HL-60 (cell line): ENCODE data around the gene RAMP2.

Experiments used
- DNase-seq, 2 experiments: peaks; one replicate each; pipeline ENCODE4 v3.0.0-alpha.2; 2010 to 2020; ENCODE audit warnings: low read depth in 1 of 2, low spot score in 1 of 2
- H3K27ac ChIP-seq: fragments of 250-450 bp; sonication (Bioruptor Pico); replicated peaks from 2 replicates; pipeline ENCODE4 v1.5.1; 2020; ENCODE audit warnings: mild to moderate bottlenecking, moderate library complexity
- H3K27me3 ChIP-seq: fragments of 250-450 bp; sonication (Bioruptor Pico); 2 replicates; pipeline ENCODE4 v1.5.1; 2021; ENCODE audit warnings: mild to moderate bottlenecking, moderate library complexity; ENCODE audit not compliant: insufficient read depth, poor library complexity, severe bottlenecking
- H3K4me3 ChIP-seq: replicated peaks from 2 replicates; pipeline ENCODE4 v1.5.1; 2011; ENCODE audit warnings: mild to moderate bottlenecking, control low read depth, low read length; ENCODE audit not compliant: insufficient read depth
- GABPA ChIP-seq: IDR thresholded peaks from 2 replicates; pipeline ENCODE4 v1.6.1; 2012; ENCODE audit warnings: low read depth
- POLR2AphosphoS5 ChIP-seq: IDR thresholded peaks from 2 replicates; pipeline ENCODE4 v1.6.1; 2012; ENCODE audit warnings: low read depth
- SPI1 ChIP-seq: IDR thresholded peaks from 2 replicates; pipeline ENCODE4 v1.6.1; 2012; ENCODE audit warnings: low read depth, mild to moderate bottlenecking, borderline replicate concordance
- TF ChIP-seq, protein P1 (sequence below): IDR thresholded peaks from 2 replicates; pipeline ENCODE4 v1.6.1; 2012; ENCODE audit warnings: low read depth; ENCODE audit not compliant: insufficient replicate concordance
- TF ChIP-seq, protein P2 (sequence below): IDR thresholded peaks from one replicate; pipeline ENCODE4 v1.5.1; 2011; ENCODE audit warnings: low read length, control low read depth, inconsistent platforms; ENCODE audit not compliant: insufficient read depth

RAMP2 gene

DNA sequence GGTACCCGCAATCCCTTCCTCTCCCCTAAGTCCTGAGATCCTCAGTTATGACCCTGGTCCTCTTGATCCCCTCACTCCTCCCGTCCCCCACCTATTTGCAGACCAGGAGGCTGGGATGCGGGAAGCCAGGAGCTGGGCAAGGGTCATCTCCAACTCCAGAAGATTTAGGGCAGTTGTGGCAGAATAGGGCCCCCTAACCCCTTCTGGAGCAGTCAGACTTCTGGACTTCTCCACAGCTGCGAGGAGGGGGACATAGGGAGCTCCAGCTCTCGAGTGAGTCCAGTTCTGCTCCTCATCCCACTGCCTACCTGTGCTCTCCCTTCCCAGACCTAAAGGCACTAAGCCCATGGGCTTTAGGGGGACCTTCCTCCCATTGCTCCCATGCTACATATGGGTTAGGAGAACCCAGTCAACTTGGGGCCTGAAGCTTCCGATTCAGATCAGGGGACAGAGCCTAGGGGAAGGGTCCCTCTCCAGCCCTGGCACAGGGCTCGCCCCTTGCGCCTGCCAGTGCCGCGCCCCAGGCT, 20.7 kb downstream of the RAMP2 start:
- Histone ChIP-seq H3K4me3 (no peak overlapping the region), H3K27ac (no peak overlapping the region), H3K27me3 (peaks cover 51% of the 10 kb centered on the region)
- TF ChIP-seq, protein P1, sequence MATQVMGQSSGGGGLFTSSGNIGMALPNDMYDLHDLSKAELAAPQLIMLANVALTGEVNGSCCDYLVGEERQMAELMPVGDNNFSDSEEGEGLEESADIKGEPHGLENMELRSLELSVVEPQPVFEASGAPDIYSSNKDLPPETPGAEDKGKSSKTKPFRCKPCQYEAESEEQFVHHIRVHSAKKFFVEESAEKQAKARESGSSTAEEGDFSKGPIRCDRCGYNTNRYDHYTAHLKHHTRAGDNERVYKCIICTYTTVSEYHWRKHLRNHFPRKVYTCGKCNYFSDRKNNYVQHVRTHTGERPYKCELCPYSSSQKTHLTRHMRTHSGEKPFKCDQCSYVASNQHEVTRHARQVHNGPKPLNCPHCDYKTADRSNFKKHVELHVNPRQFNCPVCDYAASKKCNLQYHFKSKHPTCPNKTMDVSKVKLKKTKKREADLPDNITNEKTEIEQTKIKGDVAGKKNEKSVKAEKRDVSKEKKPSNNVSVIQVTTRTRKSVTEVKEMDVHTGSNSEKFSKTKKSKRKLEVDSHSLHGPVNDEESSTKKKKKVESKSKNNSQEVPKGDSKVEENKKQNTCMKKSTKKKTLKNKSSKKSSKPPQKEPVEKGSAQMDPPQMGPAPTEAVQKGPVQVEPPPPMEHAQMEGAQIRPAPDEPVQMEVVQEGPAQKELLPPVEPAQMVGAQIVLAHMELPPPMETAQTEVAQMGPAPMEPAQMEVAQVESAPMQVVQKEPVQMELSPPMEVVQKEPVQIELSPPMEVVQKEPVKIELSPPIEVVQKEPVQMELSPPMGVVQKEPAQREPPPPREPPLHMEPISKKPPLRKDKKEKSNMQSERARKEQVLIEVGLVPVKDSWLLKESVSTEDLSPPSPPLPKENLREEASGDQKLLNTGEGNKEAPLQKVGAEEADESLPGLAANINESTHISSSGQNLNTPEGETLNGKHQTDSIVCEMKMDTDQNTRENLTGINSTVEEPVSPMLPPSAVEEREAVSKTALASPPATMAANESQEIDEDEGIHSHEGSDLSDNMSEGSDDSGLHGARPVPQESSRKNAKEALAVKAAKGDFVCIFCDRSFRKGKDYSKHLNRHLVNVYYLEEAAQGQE: no peak
- no peak for TF ChIP-seq POLR2AphosphoS5
- TF ChIP-seq, protein P2, sequence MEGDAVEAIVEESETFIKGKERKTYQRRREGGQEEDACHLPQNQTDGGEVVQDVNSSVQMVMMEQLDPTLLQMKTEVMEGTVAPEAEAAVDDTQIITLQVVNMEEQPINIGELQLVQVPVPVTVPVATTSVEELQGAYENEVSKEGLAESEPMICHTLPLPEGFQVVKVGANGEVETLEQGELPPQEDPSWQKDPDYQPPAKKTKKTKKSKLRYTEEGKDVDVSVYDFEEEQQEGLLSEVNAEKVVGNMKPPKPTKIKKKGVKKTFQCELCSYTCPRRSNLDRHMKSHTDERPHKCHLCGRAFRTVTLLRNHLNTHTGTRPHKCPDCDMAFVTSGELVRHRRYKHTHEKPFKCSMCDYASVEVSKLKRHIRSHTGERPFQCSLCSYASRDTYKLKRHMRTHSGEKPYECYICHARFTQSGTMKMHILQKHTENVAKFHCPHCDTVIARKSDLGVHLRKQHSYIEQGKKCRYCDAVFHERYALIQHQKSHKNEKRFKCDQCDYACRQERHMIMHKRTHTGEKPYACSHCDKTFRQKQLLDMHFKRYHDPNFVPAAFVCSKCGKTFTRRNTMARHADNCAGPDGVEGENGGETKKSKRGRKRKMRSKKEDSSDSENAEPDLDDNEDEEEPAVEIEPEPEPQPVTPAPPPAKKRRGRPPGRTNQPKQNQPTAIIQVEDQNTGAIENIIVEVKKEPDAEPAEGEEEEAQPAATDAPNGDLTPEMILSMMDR: no peak
- no peak for TF ChIP-seq GABPA
- TF ChIP-seq SPI1: no peak
- no peak for DNase-seq

DNA sequence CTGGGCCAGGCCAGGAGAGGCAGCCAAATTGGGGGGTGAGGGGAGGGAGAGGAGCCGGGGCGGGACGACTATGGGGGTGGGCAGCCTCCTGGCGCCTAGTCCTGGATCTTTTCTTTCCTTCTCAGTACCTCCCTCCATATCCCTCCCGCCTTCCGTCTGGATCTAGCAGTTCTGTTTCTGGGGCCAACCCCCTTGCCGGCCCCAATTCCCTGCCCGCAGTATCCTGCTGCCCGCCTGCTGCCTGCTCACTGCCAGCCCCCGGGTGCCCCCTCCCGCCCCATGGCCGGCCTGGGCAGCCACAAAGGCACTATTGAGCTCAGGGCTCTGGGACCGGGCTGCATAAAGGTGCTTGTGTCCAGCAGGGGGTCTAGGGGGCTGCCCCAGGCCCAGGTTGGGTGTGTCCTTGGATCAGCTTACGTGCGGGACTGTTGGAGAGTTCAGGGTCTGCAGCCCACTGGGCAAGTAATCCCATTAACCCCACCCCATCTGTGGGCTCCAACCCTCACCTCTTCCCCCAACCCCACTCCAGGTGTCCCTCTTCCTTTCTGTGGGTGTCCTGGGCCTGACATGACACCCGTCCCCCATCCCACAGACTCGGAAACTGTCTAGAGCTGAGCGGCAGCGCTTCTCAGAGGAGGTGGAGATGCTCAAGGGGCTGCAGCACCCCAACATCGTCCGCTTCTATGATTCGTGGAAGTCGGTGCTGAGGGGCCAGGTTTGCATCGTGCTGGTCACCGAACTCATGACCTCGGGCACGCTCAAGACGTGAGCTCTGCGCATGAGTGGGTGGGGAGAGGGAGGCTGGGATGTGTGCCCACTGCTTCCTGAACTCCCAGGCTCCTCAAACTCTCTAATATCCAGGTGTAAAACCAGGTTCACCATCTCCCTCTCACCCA, 21.4 kb downstream of the RAMP2 start:
- TF ChIP-seq POLR2AphosphoS5: no peak
- TF ChIP-seq, protein P1: no peak
- no peak for TF ChIP-seq GABPA
- TF ChIP-seq SPI1: no peak
- TF ChIP-seq, protein P2: no peak
- DNase-seq: no peak
- H3K4me3 ChIP-seq: no peak overlapping the region
- peaks cover 51% of the 10 kb centered on the region for H3K27me3 ChIP-seq
- H3K27ac ChIP-seq: no peak overlapping the region

DNA sequence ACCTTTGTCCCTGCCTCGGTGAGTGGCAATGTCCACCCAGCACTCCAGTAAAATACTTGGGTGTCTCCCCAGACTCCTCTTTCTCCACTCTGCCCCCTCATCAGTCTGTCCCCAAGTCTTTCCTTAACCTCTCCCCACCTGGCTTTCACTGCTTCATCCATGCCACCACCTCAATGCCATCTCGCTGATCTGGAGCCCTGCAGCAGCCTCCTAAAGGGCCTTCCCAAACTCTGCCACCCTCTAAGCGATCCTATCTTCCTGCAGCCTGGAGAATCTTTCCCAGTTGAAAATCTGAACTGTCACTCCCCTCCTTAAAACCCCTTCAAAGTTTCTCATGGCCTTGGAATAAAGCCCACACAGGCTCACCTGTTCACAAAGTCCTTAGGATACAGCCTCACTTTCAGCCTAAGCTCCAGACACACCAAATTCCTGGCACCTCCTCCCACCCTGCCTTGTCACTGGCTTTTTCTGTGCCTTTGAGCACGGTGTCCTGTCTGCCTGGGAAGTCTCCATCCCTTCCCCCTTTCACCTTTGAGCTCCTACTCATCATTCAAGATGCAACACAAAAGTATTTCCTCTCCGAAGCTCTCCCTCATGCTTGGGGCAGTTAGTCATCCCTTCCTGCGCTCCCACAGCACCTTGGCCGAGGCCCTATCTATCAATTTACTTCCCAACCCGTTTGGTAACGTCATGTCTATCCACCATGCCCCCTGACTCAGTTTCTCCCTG, 22.2 kb downstream of the RAMP2 start:
- Histone ChIP-seq H3K4me3 (no peak overlapping the region), H3K27ac (no peak overlapping the region), H3K27me3 (peaks cover 51% of the 10 kb centered on the region)
- DNase-seq: no peak
- TF ChIP-seq, protein P1: no peak
- TF ChIP-seq, protein P2: no peak
- no peak for TF ChIP-seq POLR2AphosphoS5
- no peak for TF ChIP-seq SPI1
- no peak for TF ChIP-seq GABPA
